Endothelial cell (in vitro differentiated cells): Measurements from ENCODE around the gene ARFGAP1. TPM values are rescaled to one million over a fixed set of nuclear protein-coding genes. Genes with fewer than 3 reads are reported as not detected.

Experiments
- DNase-seq: peaks from one replicate; pipeline ENCODE4 v3.0.0; 2021; ENCODE audit warnings: low spot score
- H3K27ac Mint-ChIP-seq: one replicate; pipeline ENCODE4 v1.8.0; 2021; ENCODE audit warnings: mixed read lengths, inconsistent platforms; ENCODE audit not compliant: unreplicated experiment
- H3K27me3 Mint-ChIP-seq: one replicate; pipeline ENCODE4 v1.8.0; 2021; ENCODE audit warnings: mild to moderate bottlenecking, moderate library complexity, mixed read lengths, inconsistent platforms; ENCODE audit not compliant: unreplicated experiment
- H3K36me3 Mint-ChIP-seq: one replicate; pipeline ENCODE4 v1.8.0; 2021; ENCODE audit warnings: mild to moderate bottlenecking, low read depth, mixed read lengths, inconsistent platforms; ENCODE audit not compliant: unreplicated experiment
- H3K4me1 Mint-ChIP-seq: one replicate; pipeline ENCODE4 v1.8.0; 2021; ENCODE audit warnings: mild to moderate bottlenecking, mixed read lengths, inconsistent platforms; ENCODE audit not compliant: unreplicated experiment
- H3K4me3 Mint-ChIP-seq: one replicate; pipeline ENCODE4 v1.8.0; 2021; ENCODE audit warnings: mild to moderate bottlenecking, mixed read lengths, inconsistent platforms; ENCODE audit not compliant: unreplicated experiment
- H3K9me3 Mint-ChIP-seq: one replicate; pipeline ENCODE4 v1.8.0; 2021; ENCODE audit warnings: mixed read lengths, inconsistent platforms; ENCODE audit not compliant: unreplicated experiment
- CTCF ChIP-seq: fragments of 200-600 bp; sonication (generic); IDR thresholded peaks from one replicate; pipeline ENCODE4 v1.5.0; 2021; ENCODE audit warnings: antibody characterized with exemption; ENCODE audit not compliant: unreplicated experiment
- total RNA-seq: library from RNA; stranded (reverse); fragmentation: NEBNext Ultra II Directional; extraction: Animal tissue kit (Norgen Biotek cat#: 25700); gene quantifications from one replicate; pipeline ENCODE4 v1.2.1, GENCODE V29; 2021; ENCODE audit not compliant: unreplicated experiment

Gene ARFGAP1
- total RNA-seq, 1 donor from 2014 or later: 106 TPM

- peaks cover 2% of the 10 kb centered on the region for H3K27me3 Mint-ChIP-seq
- TF ChIP-seq CTCF: no peak
- no peak overlapping the region for H3K4me3 Mint-ChIP-seq
- no peak overlapping the region for H3K27ac Mint-ChIP-seq
- H3K36me3 Mint-ChIP-seq: peaks cover 5% of the 10 kb centered on the region
- DNase-seq: no peak
- no peaks in the 10 kb centered on the region for H3K4me1 Mint-ChIP-seq
- no peaks in the 10 kb centered on the region for H3K9me3 Mint-ChIP-seq
Measured at GRCh38 chr20:63288581-63289251, 16.1 kb downstream of the ARFGAP1 start.

- Mint-ChIP-seq H3K4me3 (no peak overlapping the region), H3K9me3 (no peaks in the 10 kb centered on the region), H3K4me1 (no peaks in the 10 kb centered on the region), H3K27ac (no peak overlapping the region), H3K27me3 (peaks cover 2% of the 10 kb centered on the region), H3K36me3 (peaks cover 4% of the 10 kb centered on the region)
- no peak for TF ChIP-seq CTCF
- no peak for DNase-seq
Measured at GRCh38 chr20:63289311-63290135, 16.9 kb downstream of the ARFGAP1 start.

- no peaks in the 10 kb centered on the region for H3K4me1 Mint-ChIP-seq
- peaks cover 4% of the 10 kb centered on the region for H3K36me3 Mint-ChIP-seq
- no peak for TF ChIP-seq CTCF
- no peak for DNase-seq
- H3K9me3 Mint-ChIP-seq: no peaks in the 10 kb centered on the region
- no peak overlapping the region for H3K27ac Mint-ChIP-seq
- peaks cover 2% of the 10 kb centered on the region for H3K27me3 Mint-ChIP-seq
- no peak overlapping the region for H3K4me3 Mint-ChIP-seq
Measured at GRCh38 chr20:63290136-63290676, 17.6 kb downstream of the ARFGAP1 start.

GRCh38 chr20:63290677-63291472 lies 18.3 kb downstream of the ARFGAP1 start:
- H3K4me3 Mint-ChIP-seq: no peak overlapping the region

More at GRCh38 chr20:63290677-63291472, 18.3 kb downstream of the ARFGAP1 start:
- Mint-ChIP-seq H3K27ac (no peak overlapping the region), H3K27me3 (no peaks in the 10 kb centered on the region), H3K36me3 (peaks cover 4% of the 10 kb centered on the region), H3K4me1 (no peaks in the 10 kb centered on the region), H3K9me3 (no peaks in the 10 kb centered on the region)
- peak; percentile 74 for TF ChIP-seq CTCF
- peak; percentile 91 for DNase-seq
